K562 (cell line): Measurements from ENCODE around the gene CLIP1. TPM values are rescaled to one million over a fixed set of nuclear protein-coding genes. Genes with fewer than 3 reads are reported as not detected.

Experiments used
- ATAC-seq: fragments of 200-7000 bp; cut with Tn5 transposase; 3 replicates; pipeline ENCODE4 v1.9.1; 2020; ENCODE audit warnings: moderate library complexity
- BruUV-seq: library from RNA; stranded (reverse); fragments of 400-500 nt; replicated peaks from 2 replicates; lab custom pipeline; 2021; lab: Mats Ljungman, UMichigan
- CTCF ChIA-PET: fragments of 300-600 bp; formaldehyde crosslinking; extraction: SDS; loops from one replicate; lab custom pipeline; 2021; ENCODE audit warnings: low intra/inter-chr PET ratio; lab: Yijun Ruan, JAX
- POLR2A ChIA-PET: fragments of 300-600, 350-650 bp; sonication (Branson Sonifier 250); formaldehyde crosslinking; extraction: SDS; loops from one replicate; lab custom pipeline; 2021; ENCODE audit warnings: antibody characterized with exemption, inconsistent platforms; lab: Yijun Ruan, JAX
- DNase-seq, 4 experiments: peaks; one replicate each; pipeline versions ENCODE4 v3.0.0 to v3.0.0-alpha.2; 2011 to 2018; ENCODE audit warnings: low spot score in 3 of 4, mixed read lengths in 3 of 4; ENCODE audit errors: extremely low read depth in 1 of 4
- FAIRE-seq: peaks from 2 replicates; lab custom pipeline; 2011; peaks lifted over from hg19 to GRCh38; lab: Jason Lieb, UNC
- H2AFZ ChIP-seq: 2 replicates; pipeline ENCODE4 v1.6.0; 2011; ENCODE audit warnings: low read depth, low read length, control low read depth, inconsistent platforms
- H3K27ac ChIP-seq: fragments of 200-600 bp; 3 replicates; pipeline ENCODE4 v1.8.0; 2011; ENCODE audit warnings: low read depth, mild to moderate bottlenecking, control low read depth, inconsistent platforms, low read length, moderate library complexity, mixed read lengths; ENCODE audit errors: extremely low read depth
- H3K27me3 ChIP-seq, 2 experiments: fragments of 300-600 bp in 1 of 2; 2 replicates in 1 of 2; 3 replicates in 1 of 2; pipeline versions ENCODE4 v1.6.0 to v1.8.0; 2011; ENCODE audit warnings: inconsistent platforms in 2 of 2, low read length in 2 of 2, mild to moderate bottlenecking in 1 of 2, mixed read lengths in 1 of 2, moderate library complexity in 1 of 2; ENCODE audit not compliant: control insufficient read depth in 2 of 2, insufficient read depth in 2 of 2
- H3K36me3 ChIP-seq: fragments of 300-600 bp; 3 replicates; pipeline ENCODE4 v1.8.0; 2011; ENCODE audit warnings: mild to moderate bottlenecking, low read length, inconsistent platforms; ENCODE audit not compliant: control insufficient read depth, insufficient read depth
- H3K4me1 ChIP-seq, 2 experiments: fragments of 200-600 bp in 1 of 2; replicated peaks in 1 of 2; 2 replicates in 1 of 2; 3 replicates in 1 of 2; pipeline versions ENCODE4 v1.5.1 to v1.8.0; 2011; ENCODE audit warnings: inconsistent platforms in 2 of 2, low read length in 2 of 2, mild to moderate bottlenecking in 1 of 2, mixed read lengths in 1 of 2, moderate library complexity in 1 of 2; ENCODE audit not compliant: control insufficient read depth in 2 of 2, insufficient read depth in 2 of 2
- H3K4me2 ChIP-seq: 2 replicates; pipeline ENCODE4 v1.6.1; 2011; ENCODE audit warnings: low read length, control low read depth, inconsistent platforms, mixed read lengths; ENCODE audit not compliant: insufficient read depth
- H3K4me3 ChIP-seq: fragments of 200-600 bp; sonication (generic), shearing (Covaris generic); 2 replicates; pipeline ENCODE4 v1.5.1; 2016; ENCODE audit warnings: control low read depth, inconsistent platforms
- H3K79me2 ChIP-seq: fragments of 200-600 bp; 3 replicates; pipeline ENCODE4 v1.8.0; 2011; ENCODE audit warnings: low read length, inconsistent platforms; ENCODE audit not compliant: control insufficient read depth, insufficient read depth
- H3K9ac ChIP-seq, 2 experiments: 2 replicates each; pipeline versions ENCODE4 v1.6.0 to v1.6.1; 2011; ENCODE audit warnings: low read depth in 2 of 2, low read length in 2 of 2, control low read depth in 1 of 2, inconsistent platforms in 1 of 2, mild to moderate bottlenecking in 1 of 2, mixed read lengths in 1 of 2; ENCODE audit not compliant: insufficient read depth in 1 of 2
- H3K9me1 ChIP-seq: one replicate; pipeline ENCODE4 v1.6.0; 2011; ENCODE audit warnings: inconsistent platforms, mild to moderate bottlenecking, low read length, moderate library complexity; ENCODE audit not compliant: control insufficient read depth, insufficient read depth
- H3K9me3 ChIP-seq: replicated peaks from 2 replicates; pipeline ENCODE4 v1.5.1; 2011; ENCODE audit warnings: low read depth, low read length, inconsistent platforms; ENCODE audit not compliant: control insufficient read depth, insufficient read depth
- H4K20me1 ChIP-seq: replicated peaks from 2 replicates; pipeline ENCODE4 v1.6.1; 2011; ENCODE audit warnings: low read length, inconsistent platforms, mixed read lengths; ENCODE audit not compliant: control insufficient read depth, insufficient read depth
- HDAC1 ChIP-seq, 2 experiments: fragments of 450-650 bp; IDR thresholded peaks; 2 replicates each; pipeline ENCODE4 v1.6.1; 2016 to 2017; ENCODE audit warnings: inconsistent platforms in 1 of 2, mild to moderate bottlenecking in 1 of 2, moderate library complexity in 1 of 2
- HMGN3 ChIP-seq: IDR thresholded peaks from 2 replicates; pipeline ENCODE4 v1.6.1; 2011; ENCODE audit warnings: borderline replicate concordance, low read depth, mild to moderate bottlenecking, mixed read lengths, low read length; ENCODE audit not compliant: insufficient read length; ENCODE audit errors: extremely low read depth
- HSF4 ChIP-seq: fragments of 250-450 bp; sonication (Bioruptor Pico); IDR thresholded peaks from 2 replicates; pipeline ENCODE4 v2.1.2; 2022; ENCODE audit warnings: mild to moderate bottlenecking, moderate library complexity, borderline replicate concordance
- MYBL2 ChIP-seq, 2 experiments: fragments of 450-650 bp in 1 of 2; sonication (generic) in 1 of 2; formaldehyde crosslinking in 1 of 2; IDR thresholded peaks; 2 replicates each; pipeline versions ENCODE4 v1.6.1 to v1.8.1; 2017 to 2022; ENCODE audit warnings: borderline replicate concordance in 1 of 2, inconsistent platforms in 1 of 2, low read depth in 1 of 2, mild to moderate bottlenecking in 1 of 2, missing genetic modification reagents in 1 of 2, moderate library complexity in 1 of 2
- MYC ChIP-seq, 2 experiments: fragments of 250-450 bp in 1 of 2; sonication (Bioruptor Pico) in 1 of 2; IDR thresholded peaks; 2 replicates each; pipeline versions ENCODE4 v1.5.1 to v1.6.1; 2012 to 2021; ENCODE audit warnings: low read depth in 2 of 2, borderline replicate concordance in 1 of 2, improper control_type of control experiment in 1 of 2, low read length in 1 of 2, mild to moderate bottlenecking in 1 of 2, moderate library complexity in 1 of 2
- SAP30 ChIP-seq: fragments of 200-600 bp; sonication (generic); IDR thresholded peaks from 2 replicates; pipeline ENCODE4 v1.6.1; 2012; ENCODE audit warnings: borderline replicate concordance, low read depth, mild to moderate bottlenecking, moderate library complexity, low read length, control low read depth, inconsistent platforms; ENCODE audit not compliant: insufficient read depth, poor library complexity, severe bottlenecking
- SMAD2 ChIP-seq: fragments of 150-350 bp; IDR thresholded peaks from 2 replicates; pipeline ENCODE4 v1.6.1; 2014; ENCODE audit warnings: low read depth, mild to moderate bottlenecking, low read length
- SMAD4 ChIP-seq: fragments of 250-450 bp; sonication (Bioruptor Pico); conservative IDR thresholded peaks from 2 replicates; pipeline ENCODE4 v1.8.0; 2021; ENCODE audit warnings: inconsistent platforms, mild to moderate bottlenecking, moderate library complexity
- ZBTB33 ChIP-seq: sonication (generic); formaldehyde crosslinking; IDR thresholded peaks from 2 replicates; pipeline ENCODE4 v1.8.1; 2023; ENCODE audit warnings: mild to moderate bottlenecking, missing genetic modification reagents
- ZC3H4 ChIP-seq: sonication (generic); formaldehyde crosslinking; IDR thresholded peaks from 2 replicates; pipeline ENCODE4 v1.9.0; 2021; ENCODE audit warnings: missing genetic modification reagents, borderline replicate concordance
- ZFP1 ChIP-seq: fragments of 450-650 bp; formaldehyde crosslinking; IDR thresholded peaks from 2 replicates; pipeline ENCODE4 v1.4.0; 2020; ENCODE audit warnings: mild to moderate bottlenecking, mixed read lengths
- ZNF764 ChIP-seq: fragments of 250-450 bp; sonication (Bioruptor Pico); IDR thresholded peaks from 2 replicates; pipeline ENCODE4 v1.4.0; 2020; ENCODE audit warnings: low read depth, mild to moderate bottlenecking, moderate library complexity
- WGBS: fragments of 100-300 bp; shearing (Covaris generic); methylation state at CpG from one replicate; pipeline ENCODE4 v1.1.6; 2016; ENCODE audit warnings: low coverage, mixed read lengths; ENCODE audit not compliant: insufficient coverage; ENCODE audit errors: missing lambda C conversion rate; 5-methylcytosine and 5-hydroxymethylcytosine counted together
- in situ Hi-C: fragments of 300-500 bp; cut with MboI; formaldehyde crosslinking; loops from 4 replicates; pipeline ENCODE4 v1.15.0; 2018; ENCODE audit warnings: inconsistent platforms, mixed read lengths
- intact Hi-C: fragments of 100-400 bp; cut with micrococcal nuclease; formaldehyde crosslinking; loops from 2 replicates; pipeline ENCODE4 v1.14.2; 2022
- polyA plus RNA-seq, 8 experiments: library from polyadenylated mRNA; depleted of rRNA in 4 of 8; stranded (reverse) in 5 of 8; unstranded in 3 of 8; fragments of >200 nt; fragmentation: Nextera tagmentation in 2 of 8; fragmentation: Illumina TruSeq in 1 of 8; extraction: Ambion mirVana in 2 of 8; extraction: Trizol in 1 of 8; gene quantifications; 2 replicates each; pipeline versions ENCODE4 v1.2.1 to v1.2.3, GENCODE V29; 2011 to 2014; ENCODE audit warnings: inconsistent platforms in 1 of 8, missing spikeins in 1 of 8
- total RNA-seq, 7 experiments: library from RNA; depleted of rRNA in 6 of 7; stranded (reverse); fragments of >200 nt in 6 of 7; fragmentation: Illumina TruSeq in 2 of 7; extraction: Trizol in 2 of 7; gene quantifications; 2 replicates each; pipeline versions ENCODE4 v1.2.1 to v1.2.3, GENCODE V29; 2011 to 2021; ENCODE audit warnings: low replicate concordance in 1 of 7
- TF ChIP-seq, protein P1 (sequence below): fragments of 250-450 bp; sonication (Bioruptor Pico); IDR thresholded peaks from 2 replicates; pipeline ENCODE4 v1.9.0; 2021; ENCODE audit warnings: mild to moderate bottlenecking
- TF ChIP-seq, protein P2 (sequence below), 2 experiments: fragments of 450-650 bp in 1 of 2; sonication (generic) in 1 of 2; formaldehyde crosslinking in 1 of 2; IDR thresholded peaks in 1 of 2; conservative IDR thresholded peaks in 1 of 2; 2 replicates each; pipeline versions ENCODE4 v1.6.1 to v1.8.1; 2016 to 2023; ENCODE audit warnings: mild to moderate bottlenecking in 2 of 2, moderate library complexity in 2 of 2, inconsistent platforms in 1 of 2, missing genetic modification reagents in 1 of 2
- TF ChIP-seq, protein P3 (sequence below): sonication (generic); formaldehyde crosslinking; IDR thresholded peaks from 2 replicates; pipeline ENCODE4 v1.9.0; 2022; ENCODE audit warnings: mild to moderate bottlenecking, missing genetic modification reagents

The CLIP1 gene
- total and polyA plus RNA-seq, 9 of the 15 experiments (the other 6 are each of a cell fraction or from before 2014, with no cell fraction given) = 5.8 to 33.9 (median 27.6) TPM

- no peak for DNase-seq
- no TSS peak for BruUV-seq
- H3K27me3 ChIP-seq = no peaks in the 10 kb centered on the region
- H3K9me3 ChIP-seq = no peaks in the 10 kb centered on the region
- no peak overlapping the region for H3K27ac ChIP-seq
- no peaks in the 10 kb centered on the region for H3K9me1 ChIP-seq
- H3K9ac ChIP-seq = no peak overlapping the region
- 94% methylated on average over 12 of the region's 12 CpGs for WGBS
- H4K20me1 ChIP-seq = no peaks in the 10 kb centered on the region
- no peak for TF ChIP-seq SMAD2
- no peak for TF ChIP-seq HMGN3
- no peak for TF ChIP-seq SAP30
- TF ChIP-seq ZBTB33 (CRISPR knock-in tag) = no peak
- no peak for TF ChIP-seq HDAC1 (IDR thresholded peaks at IDR 0.05)
- TF ChIP-seq HSF4 (CRISPR knock-in tag) = no peak
- no peak for TF ChIP-seq SMAD4
- TF ChIP-seq, protein P1, sequence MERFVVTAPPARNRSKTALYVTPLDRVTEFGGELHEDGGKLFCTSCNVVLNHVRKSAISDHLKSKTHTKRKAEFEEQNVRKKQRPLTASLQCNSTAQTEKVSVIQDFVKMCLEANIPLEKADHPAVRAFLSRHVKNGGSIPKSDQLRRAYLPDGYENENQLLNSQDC = no peak
- TF ChIP-seq ZC3H4 (CRISPR knock-in tag) = no peak
- TF ChIP-seq, protein P2, sequence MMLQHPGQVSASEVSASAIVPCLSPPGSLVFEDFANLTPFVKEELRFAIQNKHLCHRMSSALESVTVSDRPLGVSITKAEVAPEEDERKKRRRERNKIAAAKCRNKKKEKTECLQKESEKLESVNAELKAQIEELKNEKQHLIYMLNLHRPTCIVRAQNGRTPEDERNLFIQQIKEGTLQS (IDR thresholded peaks at IDR 0.05) = no peak
- TF ChIP-seq, protein P2 (CRISPR knock-in tag; conservative IDR thresholded peaks at IDR 0.05) = no peak
- TF ChIP-seq, protein P3, sequence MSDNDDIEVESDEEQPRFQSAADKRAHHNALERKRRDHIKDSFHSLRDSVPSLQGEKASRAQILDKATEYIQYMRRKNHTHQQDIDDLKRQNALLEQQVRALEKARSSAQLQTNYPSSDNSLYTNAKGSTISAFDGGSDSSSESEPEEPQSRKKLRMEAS (CRISPR knock-in tag) = no peak
- TF ChIP-seq ZNF764 (CRISPR knock-in tag) = no peak
- no peak for TF ChIP-seq MYC (IDR thresholded peaks at IDR 0.05; ENCODE audit: low read depth, low read length)
- no peak for TF ChIP-seq MYC (CRISPR knock-in tag; IDR thresholded peaks at IDR 0.05; ENCODE audit: borderline replicate concordance, low read depth)
- no peak for TF ChIP-seq ZFP1 (CRISPR knock-in tag)
- TF ChIP-seq MYBL2 (IDR thresholded peaks at IDR 0.05; ENCODE audit: low read depth) = no peak
- no peak for TF ChIP-seq MYBL2 (CRISPR knock-in tag; IDR thresholded peaks at IDR 0.05; ENCODE audit: borderline replicate concordance)
- TF ChIP-seq, all 486 proteins: peak for 0
- in situ Hi-C loops (loop anchor here (5.0 kb wide), 1 partner anchor 73 kb away; no protein-coding TSS in a partner anchor), intact Hi-C loops (no loop called here)
- no peak for FAIRE-seq
- H3K79me2 ChIP-seq = peaks cover 18% of the 10 kb centered on the region
- H3K4me2 ChIP-seq = no peak overlapping the region
- no peak overlapping the region for H2AFZ ChIP-seq
- ChIA-PET CTCF (no interaction called here), POLR2A (interaction anchor here (1.1 to 1.2 kb wide), 2 partner anchors 13 to 32 kb away, joined by 3 read pairs; no protein-coding TSS in a partner anchor)
- peaks cover 11 to 19% of the 10 kb centered on the region in 2 experiments; a peak in 4 of 5 replicates for H3K4me1 ChIP-seq
- H3K4me3 ChIP-seq = no peak overlapping the region
- H3K36me3 ChIP-seq = 0 out of 3 replicates have a peak, but pooled peaks cover 3% of the 10 kb centered on the region
- ATAC-seq = no peak
Measured at GRCh38 chr12:122403831-122404230, 18.6 kb downstream of the CLIP1 start.
